Sigmoid colon (tissue), 4 donors: ENCODE measurements around the gene MYLK4.

Experiments
- EP300 ChIP-seq, 4 donors: sonication (generic); formaldehyde crosslinking; IDR thresholded peaks; one replicate each; pipeline ENCODE4 v1.6.1; 2017; ENCODE audit warnings: antibody characterized with exemption in 4 of 4
- POLR2A ChIP-seq, 2 donors: fragments of 450-650 bp; IDR thresholded peaks; one replicate each; pipeline ENCODE4 v1.6.1; 2016; ENCODE audit warnings: antibody characterized with exemption in 2 of 2, mild to moderate bottlenecking in 2 of 2, moderate library complexity in 2 of 2
- POLR2AphosphoS5 ChIP-seq, 4 donors: sonication (generic); formaldehyde crosslinking; IDR thresholded peaks; one replicate each; pipeline ENCODE4 v1.6.1; 2017; ENCODE audit warnings: antibody characterized with exemption in 4 of 4
- TF ChIP-seq, protein P1 (sequence below), 4 experiments: fragments of 450-650 bp in 3 of 4; fragments of 200-600 bp in 1 of 4; IDR thresholded peaks; one replicate each; pipeline ENCODE4 v1.5.1; 2016 to 2019; ENCODE audit warnings: antibody characterized with exemption in 4 of 4, mild to moderate bottlenecking in 3 of 4, moderate library complexity in 2 of 4

DNA sequence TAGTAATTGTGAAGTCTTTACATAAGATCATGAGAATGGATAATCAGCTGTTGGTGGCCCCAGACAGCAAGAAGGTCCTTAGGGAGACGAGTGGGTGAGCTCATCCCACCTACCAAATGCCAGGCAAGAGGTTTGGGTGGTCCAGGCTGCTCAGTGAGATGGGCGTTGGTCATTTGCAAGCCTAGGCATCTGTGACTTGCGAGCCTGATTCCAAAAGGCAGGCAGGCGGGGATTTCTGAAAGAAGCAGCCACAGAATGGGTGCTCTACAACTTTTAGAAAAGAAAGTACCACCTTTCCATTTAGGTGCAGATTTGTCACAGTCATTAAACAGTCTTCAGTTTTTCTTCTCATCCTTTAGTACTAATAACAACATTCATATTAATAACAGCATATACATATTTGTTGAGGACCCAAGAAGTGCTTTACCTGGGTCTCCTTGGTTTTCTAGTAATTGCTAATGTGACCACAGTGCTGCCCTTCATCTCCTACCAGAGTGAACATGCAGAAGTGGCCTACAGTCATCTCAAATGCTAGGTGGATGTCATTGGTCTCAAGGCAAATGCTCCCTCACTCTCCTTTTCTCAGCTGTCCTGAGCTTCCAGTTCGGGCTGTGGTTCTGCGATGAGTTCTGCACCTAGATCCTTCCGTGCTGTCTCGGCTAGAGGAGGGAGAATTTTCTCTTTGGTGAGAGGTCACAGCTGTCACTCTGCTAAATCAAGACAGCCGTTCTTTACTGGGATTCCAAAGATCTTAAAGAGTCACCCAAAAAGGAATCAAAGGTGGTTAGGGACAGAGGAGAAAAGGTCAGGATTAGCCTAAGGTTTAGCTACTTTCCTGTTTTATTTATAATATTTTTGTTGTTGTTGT, 17.2 kb upstream of the MYLK4 start:
- TF ChIP-seq, protein P1, sequence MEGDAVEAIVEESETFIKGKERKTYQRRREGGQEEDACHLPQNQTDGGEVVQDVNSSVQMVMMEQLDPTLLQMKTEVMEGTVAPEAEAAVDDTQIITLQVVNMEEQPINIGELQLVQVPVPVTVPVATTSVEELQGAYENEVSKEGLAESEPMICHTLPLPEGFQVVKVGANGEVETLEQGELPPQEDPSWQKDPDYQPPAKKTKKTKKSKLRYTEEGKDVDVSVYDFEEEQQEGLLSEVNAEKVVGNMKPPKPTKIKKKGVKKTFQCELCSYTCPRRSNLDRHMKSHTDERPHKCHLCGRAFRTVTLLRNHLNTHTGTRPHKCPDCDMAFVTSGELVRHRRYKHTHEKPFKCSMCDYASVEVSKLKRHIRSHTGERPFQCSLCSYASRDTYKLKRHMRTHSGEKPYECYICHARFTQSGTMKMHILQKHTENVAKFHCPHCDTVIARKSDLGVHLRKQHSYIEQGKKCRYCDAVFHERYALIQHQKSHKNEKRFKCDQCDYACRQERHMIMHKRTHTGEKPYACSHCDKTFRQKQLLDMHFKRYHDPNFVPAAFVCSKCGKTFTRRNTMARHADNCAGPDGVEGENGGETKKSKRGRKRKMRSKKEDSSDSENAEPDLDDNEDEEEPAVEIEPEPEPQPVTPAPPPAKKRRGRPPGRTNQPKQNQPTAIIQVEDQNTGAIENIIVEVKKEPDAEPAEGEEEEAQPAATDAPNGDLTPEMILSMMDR (IDR thresholded peaks at IDR 0.05): no peak
- TF ChIP-seq POLR2AphosphoS5 (IDR thresholded peaks at IDR 0.05): no peak
- no peak for TF ChIP-seq POLR2A (IDR thresholded peaks at IDR 0.05)
- TF ChIP-seq EP300 (IDR thresholded peaks at IDR 0.05): no peak
